Measurements from ENCODE around the gene SCYGR7. TPM values are rescaled to one million over a fixed set of nuclear protein-coding genes. Genes with fewer than 3 reads are reported as not detected.
A peak's percentile ranks its signal among the peaks of the same experiment; 100 is the strongest.
"Not testable (repeated sequence)": the region's sequence is repeated elsewhere in the genome, so short reads cannot be mapped to it uniquely, and the experiment has no call there.

Gene SCYGR7
- total and polyA plus RNA-seq, 2 of the 13 experiments (the other 11 are each of a cell fraction or from before 2014, with no cell fraction given) = not detected

- TF ChIP-seq ZFY (CRISPR knock-in tag; IDR thresholded peaks at IDR 0.05) = no peak
Observed at GRCh38 chr2:227748079-227748478, 19.9 kb downstream of the SCYGR7 start (continued).

- CTCF ChIA-PET (ENCODE audit: low intra/inter-chr PET ratio, low total read pairs) = not testable (repeated sequence)
Observed at GRCh38 chr2:227756261-227756660, 28.1 kb downstream of the SCYGR7 start.

More at GRCh38 chr2:227756261-227756660, 28.1 kb downstream of the SCYGR7 start:
- H3K4me2 ChIP-seq (ENCODE audit: low read depth, low read length); FAIRE-seq; H3K9me3 ChIP-seq (ENCODE audit: low read length); H3K27ac ChIP-seq (ENCODE audit: extremely low read length, insufficient read depth, low read length); H4K20me1 ChIP-seq (ENCODE audit: insufficient read depth, low read length); H3K27me3 ChIP-seq (ENCODE audit: control insufficient read depth in 1 of 2, insufficient read depth in 2 of 2, low read length in 2 of 2); ATAC-seq; H2AFZ ChIP-seq (ENCODE audit: low read length); DNase-seq (ENCODE audit: low spot score); H3K9ac ChIP-seq (ENCODE audit: insufficient read depth, low read depth, low read length); H3K4me3 ChIP-seq (replicated peaks in 1 of 3; ENCODE audit: insufficient read depth in 1 of 3, low read depth in 2 of 3, low read length in 3 of 3); intact Hi-C loops (cut with micrococcal nuclease; ENCODE audit: unreplicated experiment); H3K79me2 ChIP-seq (ENCODE audit: insufficient read depth, low read length); in situ Hi-C loops (cut with HindIII; ENCODE audit: extremely low pct_ligation_motif_present, low pct_unique_long_range_greater_than_20kb); BruUV-seq (replicated peaks); POLR2A ChIA-PET; H3K36me3 ChIP-seq (replicated peaks in 1 of 2; ENCODE audit: control insufficient read depth in 1 of 2, insufficient read depth in 2 of 2, low read length in 2 of 2): not testable (repeated sequence)
- 72% methylated on average over 4 of the region's 4 CpGs for WGBS (ENCODE audit: low lambda C conversion rate)
- TF ChIP-seq, protein P1, sequence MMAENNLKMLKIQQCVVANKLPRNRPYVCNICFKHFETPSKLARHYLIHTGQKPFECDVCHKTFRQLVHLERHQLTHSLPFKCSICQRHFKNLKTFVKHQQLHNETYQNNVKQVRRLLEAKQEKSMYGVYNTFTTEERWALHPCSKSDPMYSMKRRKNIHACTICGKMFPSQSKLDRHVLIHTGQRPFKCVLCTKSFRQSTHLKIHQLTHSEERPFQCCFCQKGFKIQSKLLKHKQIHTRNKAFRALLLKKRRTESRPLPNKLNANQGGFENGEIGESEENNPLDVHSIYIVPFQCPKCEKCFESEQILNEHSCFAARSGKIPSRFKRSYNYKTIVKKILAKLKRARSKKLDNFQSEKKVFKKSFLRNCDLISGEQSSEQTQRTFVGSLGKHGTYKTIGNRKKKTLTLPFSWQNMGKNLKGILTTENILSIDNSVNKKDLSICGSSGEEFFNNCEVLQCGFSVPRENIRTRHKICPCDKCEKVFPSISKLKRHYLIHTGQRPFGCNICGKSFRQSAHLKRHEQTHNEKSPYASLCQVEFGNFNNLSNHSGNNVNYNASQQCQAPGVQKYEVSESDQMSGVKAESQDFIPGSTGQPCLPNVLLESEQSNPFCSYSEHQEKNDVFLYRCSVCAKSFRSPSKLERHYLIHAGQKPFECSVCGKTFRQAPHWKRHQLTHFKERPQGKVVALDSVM (CRISPR knock-in tag; IDR thresholded peaks at IDR 0.05) = peak; percentile 66
- peaks cover 35% of the 10 kb centered on the region for H3K4me1 ChIP-seq (ENCODE audit: insufficient read depth, low read length)
